Measurements from ENCODE around the gene CAPN10.

CAPN10 gene

GRCh38 chr2:240563951-240564560, 22.5 kb upstream of the CAPN10 start:
- DNase-seq (ENCODE audit: low read depth, low spot score): no peak

- DNase-seq (ENCODE audit: low read depth, low spot score): no peak
These were observed 21.8 kb upstream of the CAPN10 start for GRCh38 chr2:240564561-240565332.

GRCh38 chr2:240565333-240566202, 21.0 kb upstream of the CAPN10 start:
- DNase-seq (ENCODE audit: low read depth, low spot score): peak; percentile 67

GRCh38 chr2:240566203-240567136, 20.1 kb upstream of the CAPN10 start:
- peak; percentile 69 for DNase-seq (ENCODE audit: low read depth, low spot score)

- no peak for DNase-seq (ENCODE audit: low read depth, low spot score)
These were observed 19.2 kb upstream of the CAPN10 start for GRCh38 chr2:240567137-240567871.

- DNase-seq (ENCODE audit: low read depth, low spot score): no peak
These were observed 18.5 kb upstream of the CAPN10 start, which contains the start of gene RNPEPL1 for GRCh38 chr2:240567872-240568677. RNPEPL1 (plus strand) TSS chr2:240568484; CDS start chr2:240568587, 103 bp downstream.

- no peak for DNase-seq (ENCODE audit: low read depth, low spot score)
These were observed 17.6 kb upstream of the CAPN10 start for GRCh38 chr2:240568678-240569522.

- DNase-seq (ENCODE audit: low read depth, low spot score): no peak
These were observed 17.0 kb upstream of the CAPN10 start for GRCh38 chr2:240569523-240569997.

GRCh38 chr2:240569998-240570530, 16.5 kb upstream of the CAPN10 start:
- no peak for DNase-seq (ENCODE audit: low read depth, low spot score)

- no peak for DNase-seq (ENCODE audit: low read depth, low spot score)
These were observed 15.8 kb upstream of the CAPN10 start for GRCh38 chr2:240570531-240571313.

GRCh38 chr2:240571314-240571973, 15.1 kb upstream of the CAPN10 start:
- no peak for DNase-seq (ENCODE audit: low read depth, low spot score)

GRCh38 chr2:240572141-240573031, 14.1 kb upstream of the CAPN10 start:
- no peak for DNase-seq (ENCODE audit: low read depth, low spot score)

- DNase-seq (ENCODE audit: low read depth, low spot score): no peak
These were observed 13.4 kb upstream of the CAPN10 start for GRCh38 chr2:240573071-240573515.

GRCh38 chr2:240573516-240574385, 12.8 kb upstream of the CAPN10 start:
- DNase-seq (ENCODE audit: low read depth, low spot score): no peak
